Suprapubic skin (tissue), 4 donors: ENCODE results near the gene SOD1. TPM values are rescaled to one million over a fixed set of nuclear protein-coding genes. Genes with fewer than 3 reads are reported as not detected.

Experiments
- DNase-seq, 2 donors: peaks; one replicate each; pipeline ENCODE4 v3.0.0-alpha.2; 2019; ENCODE audit warnings: low spot score in 2 of 2
- H3K27ac ChIP-seq: fragments of 200-600 bp; sonication (generic); one replicate; pipeline ENCODE4 v1.5.1; 2019
- H3K27me3 ChIP-seq: fragments of 200-600 bp; sonication (generic); one replicate; pipeline ENCODE4 v1.5.1; 2019
- H3K36me3 ChIP-seq: fragments of 200-600 bp; sonication (generic); one replicate; pipeline ENCODE4 v1.5.1; 2019
- H3K4me1 ChIP-seq: fragments of 200-600 bp; sonication (generic); one replicate; pipeline ENCODE4 v1.5.1; 2019
- H3K4me3 ChIP-seq: fragments of 200-600 bp; sonication (generic); one replicate; pipeline ENCODE4 v1.5.1; 2019; ENCODE audit warnings: mild to moderate bottlenecking
- H3K9me3 ChIP-seq: fragments of 200-600 bp; sonication (generic); one replicate; pipeline ENCODE4 v1.5.1; 2019
- CTCF ChIP-seq, 2 donors: fragments of 200-600 bp in 1 of 2; fragments of 450-650 bp in 1 of 2; sonication (generic) in 1 of 2; IDR thresholded peaks; one replicate each; pipeline ENCODE4 v1.5.1; 2016 to 2019; ENCODE audit warnings: antibody characterized with exemption in 2 of 2, mild to moderate bottlenecking in 1 of 2, moderate library complexity in 1 of 2
- EP300 ChIP-seq: sonication (generic); formaldehyde crosslinking; IDR thresholded peaks from one replicate; pipeline ENCODE4 v1.6.1; 2017; ENCODE audit warnings: antibody characterized with exemption
- POLR2A ChIP-seq, 2 donors: fragments of 450-650 bp; IDR thresholded peaks; one replicate each; pipeline ENCODE4 v1.6.1; 2017; ENCODE audit warnings: antibody characterized with exemption in 2 of 2, mild to moderate bottlenecking in 2 of 2, moderate library complexity in 2 of 2
- POLR2AphosphoS5 ChIP-seq, 3 donors: sonication (generic); formaldehyde crosslinking; IDR thresholded peaks; one replicate each; pipeline ENCODE4 v1.6.1; 2017; ENCODE audit warnings: antibody characterized with exemption in 3 of 3
- WGBS: methylation state at CpG from one replicate; pipeline ENCODE4 v1.1.5; 2018; 5-methylcytosine and 5-hydroxymethylcytosine counted together
- total RNA-seq, 4 donors: library from RNA; depleted of rRNA; stranded (reverse); fragments of >200 nt; gene quantifications; one replicate each; pipeline ENCODE4 v1.1.0, GENCODE V29; 2016

SOD1 gene
- total RNA-seq, 4 donors from 2014 or later: 123 to 173 (median 144) TPM

GRCh38 chr21:31683029-31683428, 23.5 kb downstream of the SOD1 start:
- Histone ChIP-seq H3K4me3 (no peak overlapping the region), H3K27me3 (no peaks in the 10 kb centered on the region), H3K4me1 (no peaks in the 10 kb centered on the region), H3K36me3 (peaks cover 72% of the 10 kb centered on the region), H3K27ac (no peak overlapping the region), H3K9me3 (no peaks in the 10 kb centered on the region)
- WGBS: 91% methylated on average over 5 of the region's 5 CpGs
- TF ChIP-seq EP300 (no peak), CTCF (IDR thresholded peaks at IDR 0.05) (no peak), POLR2A (IDR thresholded peaks at IDR 0.05) (no peak), POLR2AphosphoS5 (IDR thresholded peaks at IDR 0.05) (no peak)
- DNase-seq: no peak

- Histone ChIP-seq H3K36me3 (peaks cover 90% of the 10 kb centered on the region), H3K4me1 (no peaks in the 10 kb centered on the region), H3K27me3 (no peaks in the 10 kb centered on the region), H3K9me3 (no peaks in the 10 kb centered on the region), H3K4me3 (no peak overlapping the region), H3K27ac (no peak overlapping the region)
- DNase-seq: no peak
- TF ChIP-seq CTCF (IDR thresholded peaks at IDR 0.05): no peak
- no peak for TF ChIP-seq POLR2A (IDR thresholded peaks at IDR 0.05)
- TF ChIP-seq POLR2AphosphoS5 (IDR thresholded peaks at IDR 0.05): no peak
- no peak for TF ChIP-seq EP300
- WGBS: 87% methylated on average over 7 of the region's 7 CpGs
Observed at GRCh38 chr21:31684918-31685317, 25.4 kb downstream of the SOD1 start.

GRCh38 chr21:31686272-31686915, 26.9 kb downstream of the SOD1 start:
- TF ChIP-seq EP300 (no peak), POLR2AphosphoS5 (IDR thresholded peaks at IDR 0.05) (no peak), POLR2A (IDR thresholded peaks at IDR 0.05) (no peak), CTCF (IDR thresholded peaks at IDR 0.05) (no peak)
- Histone ChIP-seq H3K4me3 (no peak overlapping the region), H3K9me3 (no peaks in the 10 kb centered on the region), H3K36me3 (peaks cover 96% of the 10 kb centered on the region), H3K27me3 (no peaks in the 10 kb centered on the region), H3K4me1 (no peaks in the 10 kb centered on the region), H3K27ac (no peak overlapping the region)
- no peak for DNase-seq
- 77% methylated on average over 7 of the region's 7 CpGs for WGBS

GRCh38 chr21:31687108-31687507, 27.6 kb downstream of the SOD1 start:
- no peak for DNase-seq
- Histone ChIP-seq H3K4me1 (no peaks in the 10 kb centered on the region), H3K36me3 (peaks cover 97% of the 10 kb centered on the region), H3K27me3 (no peaks in the 10 kb centered on the region), H3K9me3 (no peaks in the 10 kb centered on the region), H3K27ac (no peak overlapping the region), H3K4me3 (no peak overlapping the region)
- TF ChIP-seq EP300: no peak
- no peak for TF ChIP-seq POLR2AphosphoS5 (IDR thresholded peaks at IDR 0.05)
- no peak for TF ChIP-seq POLR2A (IDR thresholded peaks at IDR 0.05)
- no peak for TF ChIP-seq CTCF (IDR thresholded peaks at IDR 0.05)
- WGBS: 94% methylated on average over 2 of the region's 2 CpGs

GRCh38 chr21:31688603-31689368, 29.3 kb downstream of the SOD1 start:
- DNase-seq: no peak
- TF ChIP-seq POLR2A (IDR thresholded peaks at IDR 0.05): no peak
- no peak for TF ChIP-seq EP300
- Histone ChIP-seq H3K27me3 (no peaks in the 10 kb centered on the region), H3K4me3 (no peak overlapping the region), H3K4me1 (no peaks in the 10 kb centered on the region), H3K9me3 (no peaks in the 10 kb centered on the region), H3K27ac (no peak overlapping the region), H3K36me3 (peaks cover 97% of the 10 kb centered on the region)
- WGBS: 90% methylated on average over 5 of the region's 5 CpGs
